ENCODE results near the gene SHANK1.

- TF ChIP-seq, protein P1, sequence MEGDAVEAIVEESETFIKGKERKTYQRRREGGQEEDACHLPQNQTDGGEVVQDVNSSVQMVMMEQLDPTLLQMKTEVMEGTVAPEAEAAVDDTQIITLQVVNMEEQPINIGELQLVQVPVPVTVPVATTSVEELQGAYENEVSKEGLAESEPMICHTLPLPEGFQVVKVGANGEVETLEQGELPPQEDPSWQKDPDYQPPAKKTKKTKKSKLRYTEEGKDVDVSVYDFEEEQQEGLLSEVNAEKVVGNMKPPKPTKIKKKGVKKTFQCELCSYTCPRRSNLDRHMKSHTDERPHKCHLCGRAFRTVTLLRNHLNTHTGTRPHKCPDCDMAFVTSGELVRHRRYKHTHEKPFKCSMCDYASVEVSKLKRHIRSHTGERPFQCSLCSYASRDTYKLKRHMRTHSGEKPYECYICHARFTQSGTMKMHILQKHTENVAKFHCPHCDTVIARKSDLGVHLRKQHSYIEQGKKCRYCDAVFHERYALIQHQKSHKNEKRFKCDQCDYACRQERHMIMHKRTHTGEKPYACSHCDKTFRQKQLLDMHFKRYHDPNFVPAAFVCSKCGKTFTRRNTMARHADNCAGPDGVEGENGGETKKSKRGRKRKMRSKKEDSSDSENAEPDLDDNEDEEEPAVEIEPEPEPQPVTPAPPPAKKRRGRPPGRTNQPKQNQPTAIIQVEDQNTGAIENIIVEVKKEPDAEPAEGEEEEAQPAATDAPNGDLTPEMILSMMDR (IDR thresholded peaks at IDR 0.05), result no peak
- TF ChIP-seq POLR2A (IDR thresholded peaks at IDR 0.05) (peak; percentile 36), POLR2AphosphoS5 (IDR thresholded peaks at IDR 0.05) (peak in 2 of 3 donors; percentile 27 to 61)
Measured at GRCh38 chr19:50658441-50659317, 60.9 kb downstream of the SHANK1 start.
